Tibial nerve (tissue), 4 donors: ENCODE measurements around the gene NUB1. TPM values are rescaled to one million over a fixed set of nuclear protein-coding genes. Genes with fewer than 3 reads are reported as not detected.

Source experiments
- DNase-seq, 2 donors: peaks; one replicate each; pipeline ENCODE4 v3.0.0-alpha.2; 2019; ENCODE audit warnings: low spot score in 2 of 2
- H3K27ac ChIP-seq, 4 donors: fragments of 200-600 bp; sonication (generic) in 3 of 4; one replicate each; pipeline ENCODE4 v1.5.1; 2017 to 2019; ENCODE audit warnings: mild to moderate bottlenecking in 1 of 4
- H3K27me3 ChIP-seq, 2 donors: fragments of 200-600 bp; sonication (generic) in 1 of 2; one replicate each; pipeline versions ENCODE4 v1.5.1 to v1.6.0; 2017 to 2019
- H3K36me3 ChIP-seq, 3 donors: fragments of 200-600 bp; sonication (generic); one replicate each; pipeline ENCODE4 v1.5.1; 2018 to 2019
- H3K4me1 ChIP-seq, 4 donors: fragments of 200-600 bp; sonication (generic) in 3 of 4; one replicate each; pipeline ENCODE4 v1.5.1; 2017 to 2019
- H3K4me3 ChIP-seq, 4 donors: fragments of 200-600 bp; sonication (generic) in 3 of 4; one replicate each; pipeline ENCODE4 v1.5.1; 2017 to 2019; ENCODE audit warnings: mild to moderate bottlenecking in 1 of 4, moderate library complexity in 1 of 4
- H3K9me3 ChIP-seq, 4 donors: fragments of 200-600 bp; sonication (generic) in 3 of 4; one replicate each; pipeline ENCODE4 v1.5.1; 2017 to 2019
- CTCF ChIP-seq, 5 experiments: fragments of 200-600 bp in 3 of 5; fragments of 450-650 bp in 2 of 5; sonication (generic) in 3 of 5; IDR thresholded peaks; one replicate each; pipeline ENCODE4 v1.5.1; 2016 to 2019; ENCODE audit warnings: antibody characterized with exemption in 5 of 5, mild to moderate bottlenecking in 3 of 5, moderate library complexity in 2 of 5
- EP300 ChIP-seq, 2 donors: sonication (generic); formaldehyde crosslinking; IDR thresholded peaks; one replicate each; pipeline ENCODE4 v1.6.1; 2017; ENCODE audit warnings: antibody characterized with exemption in 2 of 2, mild to moderate bottlenecking in 1 of 2
- POLR2A ChIP-seq, 2 donors: fragments of 450-650 bp; IDR thresholded peaks; one replicate each; pipeline ENCODE4 v1.6.1; 2017; ENCODE audit warnings: antibody characterized with exemption in 2 of 2, mild to moderate bottlenecking in 2 of 2, moderate library complexity in 2 of 2
- WGBS, 2 donors: methylation state at CpG; one replicate each; pipeline ENCODE4 v1.1.5; 2018; 5-methylcytosine and 5-hydroxymethylcytosine counted together
- total RNA-seq, 4 donors: library from RNA; depleted of rRNA; stranded (reverse); fragments of >200 nt; gene quantifications; one replicate each; pipeline ENCODE4 v1.1.0, GENCODE V29; 2016

The NUB1 gene
- total RNA-seq, 4 donors from 2014 or later = 40.8 to 66.3 (median 60.1) TPM

GRCh38 chr7:151306860-151307259 lies 34.8 kb upstream of the NUB1 start:
- no peak for DNase-seq
- peaks cover 0 to 62% of the 10 kb centered on the region in 2 donors for H3K27me3 ChIP-seq
- no peak overlapping the region for H3K4me3 ChIP-seq
- no peak overlapping the region for H3K27ac ChIP-seq
- WGBS, 2 donors = 73 to 78% methylated on average over 3 of the region's 3 CpGs
- TF ChIP-seq EP300 (IDR thresholded peaks at IDR 0.05) (no peak), POLR2A (IDR thresholded peaks at IDR 0.05) (no peak), CTCF (IDR thresholded peaks at IDR 0.05) (no peak)
- H3K9me3 ChIP-seq = peaks cover 0 to 8% (median 0%) of the 10 kb centered on the region in 4 donors
- peaks cover 0 to 10% (median 5%) of the 10 kb centered on the region in 4 donors for H3K4me1 ChIP-seq
- no peaks in the 10 kb centered on the region for H3K36me3 ChIP-seq

DNA sequence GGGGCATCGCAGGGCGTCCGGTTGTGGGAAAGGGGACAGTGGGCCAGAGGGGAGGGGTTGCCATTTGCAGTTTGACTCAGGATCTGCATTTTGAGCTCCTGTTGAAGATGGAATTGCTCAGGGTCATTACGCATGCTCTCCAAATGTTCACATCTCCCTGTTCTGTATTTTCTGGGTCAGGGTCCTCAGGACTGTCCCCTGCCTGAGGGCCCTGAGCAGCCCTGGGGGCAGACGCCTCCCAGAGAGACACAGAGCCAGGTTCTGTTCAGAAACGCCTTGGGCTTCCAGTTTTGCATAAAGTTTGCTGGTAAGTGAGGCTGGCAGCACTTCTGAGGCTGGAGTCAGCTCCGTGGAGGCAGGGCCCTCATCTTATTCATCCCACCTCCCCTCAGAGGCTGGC lies 34.1 kb upstream of the NUB1 start:
- Histone ChIP-seq H3K27ac (no peak overlapping the region), H3K4me3 (no peak overlapping the region), H3K36me3 (no peaks in the 10 kb centered on the region), H3K4me1 (peaks cover 0 to 10% (median 5%) of the 10 kb centered on the region in 4 donors), H3K27me3 (peaks cover 0 to 56% of the 10 kb centered on the region in 2 donors), H3K9me3 (peaks cover 0 to 8% (median 0%) of the 10 kb centered on the region in 4 donors)
- WGBS, 2 donors = 63 to 70% methylated on average over 6 to 7 of the region's 7 CpGs
- no peak for DNase-seq
- TF ChIP-seq POLR2A (IDR thresholded peaks at IDR 0.05) = no peak
- TF ChIP-seq CTCF (IDR thresholded peaks at IDR 0.05) = no peak
- no peak for TF ChIP-seq EP300 (IDR thresholded peaks at IDR 0.05)

DNA sequence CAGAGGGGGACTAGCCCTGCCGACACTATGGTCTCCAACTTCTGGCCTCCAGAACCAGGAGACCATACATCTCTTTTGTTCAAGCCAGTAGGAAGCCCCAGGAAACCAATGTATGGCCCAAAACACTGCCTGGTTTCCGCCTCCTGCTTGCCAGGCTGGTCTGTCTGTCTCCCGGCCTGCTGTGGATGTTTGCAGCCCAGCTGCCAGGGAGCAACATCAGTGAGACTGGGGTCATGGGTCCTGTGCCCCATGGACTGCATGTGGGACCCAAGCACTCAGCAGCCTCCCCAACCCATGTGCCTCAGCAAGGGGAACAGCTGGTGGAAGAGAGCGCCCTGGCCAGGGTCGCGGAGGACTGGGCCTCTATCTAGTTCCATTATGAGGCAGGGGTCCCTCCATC lies 33.4 kb upstream of the NUB1 start:
- DNase-seq = no peak
- Histone ChIP-seq H3K4me1 (peaks cover 0 to 7% (median 5%) of the 10 kb centered on the region in 4 donors), H3K4me3 (no peak overlapping the region), H3K27ac (no peak overlapping the region), H3K27me3 (peaks cover 0 to 48% of the 10 kb centered on the region in 2 donors), H3K36me3 (no peaks in the 10 kb centered on the region), H3K9me3 (peaks cover 0 to 8% (median 0%) of the 10 kb centered on the region in 4 donors)
- 84 to 88% methylated on average over 4 to 6 of the region's 6 CpGs for WGBS, 2 donors
- TF ChIP-seq POLR2A (IDR thresholded peaks at IDR 0.05) (no peak), CTCF (IDR thresholded peaks at IDR 0.05) (no peak), EP300 (IDR thresholded peaks at IDR 0.05) (no peak)

- no peak overlapping the region for H3K27ac ChIP-seq
- no peaks in the 10 kb centered on the region for H3K36me3 ChIP-seq
- peaks cover 0 to 4% (median under 1%) of the 10 kb centered on the region in 4 donors for H3K4me1 ChIP-seq
- H3K9me3 ChIP-seq = peaks cover 0 to 8% (median 0%) of the 10 kb centered on the region in 4 donors
- peaks cover 0 to 44% of the 10 kb centered on the region in 2 donors for H3K27me3 ChIP-seq
- H3K4me3 ChIP-seq = no peak overlapping the region
- WGBS, 2 donors = 84 to 90% methylated on average over 8 of the region's 8 CpGs
- DNase-seq = no peak
- no peak for TF ChIP-seq POLR2A (IDR thresholded peaks at IDR 0.05)
- TF ChIP-seq CTCF (IDR thresholded peaks at IDR 0.05) = no peak
- no peak for TF ChIP-seq EP300 (IDR thresholded peaks at IDR 0.05)
These were observed 32.8 kb upstream of the NUB1 start for GRCh38 chr7:151308791-151309190.

DNA sequence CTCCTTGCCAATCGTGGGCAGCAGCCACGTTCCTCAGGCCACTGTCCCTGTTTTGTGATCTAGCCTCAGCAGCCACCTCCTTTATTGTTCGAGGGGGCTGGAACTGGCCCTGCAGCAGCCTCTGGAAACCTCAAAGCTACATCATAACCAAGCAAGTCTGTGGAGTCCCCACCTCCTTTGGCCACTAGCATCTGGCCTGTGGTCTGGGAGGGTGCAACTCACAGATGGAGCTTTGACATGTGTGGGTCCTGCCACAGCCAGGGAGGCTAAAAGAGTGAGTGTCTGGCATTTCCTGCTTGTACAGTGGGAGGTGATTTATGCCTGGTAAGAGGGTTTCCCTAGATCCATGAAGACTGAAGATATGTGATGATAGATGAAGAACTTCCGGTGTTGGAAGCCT lies 32.3 kb upstream of the NUB1 start:
- Histone ChIP-seq H3K9me3 (peaks cover 0 to 8% (median 0%) of the 10 kb centered on the region in 4 donors), H3K27ac (no peak overlapping the region), H3K27me3 (peaks cover 0 to 39% of the 10 kb centered on the region in 2 donors), H3K4me1 (peaks cover 0 to 8% (median 4%) of the 10 kb centered on the region in 4 donors), H3K4me3 (no peak overlapping the region), H3K36me3 (no peaks in the 10 kb centered on the region)
- TF ChIP-seq POLR2A (IDR thresholded peaks at IDR 0.05) (no peak), CTCF (IDR thresholded peaks at IDR 0.05) (no peak), EP300 (IDR thresholded peaks at IDR 0.05) (no peak)
- WGBS, 2 donors = 42 to 53% methylated on average over 1 to 4 of the region's 4 CpGs
- no peak for DNase-seq
